Activated T-cell treated with anti-CD3 and anti-CD28 coated beads for 24 hours (primary cell): Measurements from ENCODE around the gene NME8.

ENCODE experiments used
- DNase-seq: peaks from one replicate; pipeline ENCODE4 v3.0.0-alpha.2; 2020; ENCODE audit warnings: low read depth

NME8 gene

DNA sequence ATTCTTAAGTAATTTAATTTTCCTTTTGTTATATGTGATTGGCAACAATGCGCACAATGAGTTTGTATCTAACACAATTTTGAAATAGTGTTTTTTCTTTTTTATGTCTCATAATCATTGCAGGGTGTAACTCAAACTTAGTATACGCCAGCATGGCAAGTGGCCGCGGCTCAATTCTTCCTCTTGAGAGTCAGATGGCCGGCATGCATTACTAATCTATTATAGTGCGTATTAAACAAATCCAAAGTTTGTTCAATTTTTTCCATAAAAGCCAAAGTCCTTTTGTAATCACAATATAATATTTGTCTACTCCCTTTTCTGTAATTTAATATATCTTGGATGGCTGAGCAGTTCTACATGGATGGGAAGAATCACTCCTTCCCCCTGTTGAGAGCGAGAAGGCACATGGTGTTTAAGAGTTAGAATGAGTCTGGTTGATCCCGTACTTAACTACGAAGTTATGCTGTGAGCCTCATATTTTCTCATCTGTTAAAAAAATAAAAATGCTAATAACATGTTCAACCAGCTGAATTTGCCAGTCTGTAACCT is 84.7 kb downstream of the NME8 start:
- no peak for DNase-seq

DNA sequence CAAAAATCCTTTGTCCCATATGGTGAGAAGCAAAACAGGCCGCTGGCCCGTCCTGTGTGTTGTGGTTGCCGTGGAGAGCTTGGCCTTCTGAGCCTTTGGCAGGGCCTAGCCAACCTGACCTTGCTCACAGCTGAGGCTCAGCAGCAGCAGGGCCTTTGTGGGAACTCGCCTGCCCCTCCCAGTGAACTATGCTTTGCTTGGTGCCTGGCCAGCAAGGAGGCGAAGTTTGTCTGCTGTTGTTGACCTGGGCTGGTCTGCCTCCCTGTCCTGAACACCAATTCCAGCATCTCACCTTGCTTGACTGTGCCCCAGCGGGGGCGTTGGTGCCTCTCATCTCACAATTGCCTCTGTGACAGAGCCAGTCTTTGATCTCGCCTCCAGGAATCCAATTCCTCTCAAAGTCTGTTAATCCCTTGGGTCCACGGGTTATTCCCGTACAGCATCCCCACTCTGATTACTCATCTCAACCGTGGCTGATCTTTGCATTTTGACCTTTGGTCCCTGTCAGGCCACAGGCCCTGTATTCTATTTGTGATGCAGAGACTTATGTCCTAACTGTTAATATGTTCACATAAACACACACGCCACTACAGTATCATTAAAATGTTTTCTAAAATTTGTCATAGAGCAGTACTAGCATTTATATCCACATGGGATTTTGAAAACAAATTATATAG is 94.7 kb downstream of the NME8 start:
- DNase-seq, result no peak

DNA sequence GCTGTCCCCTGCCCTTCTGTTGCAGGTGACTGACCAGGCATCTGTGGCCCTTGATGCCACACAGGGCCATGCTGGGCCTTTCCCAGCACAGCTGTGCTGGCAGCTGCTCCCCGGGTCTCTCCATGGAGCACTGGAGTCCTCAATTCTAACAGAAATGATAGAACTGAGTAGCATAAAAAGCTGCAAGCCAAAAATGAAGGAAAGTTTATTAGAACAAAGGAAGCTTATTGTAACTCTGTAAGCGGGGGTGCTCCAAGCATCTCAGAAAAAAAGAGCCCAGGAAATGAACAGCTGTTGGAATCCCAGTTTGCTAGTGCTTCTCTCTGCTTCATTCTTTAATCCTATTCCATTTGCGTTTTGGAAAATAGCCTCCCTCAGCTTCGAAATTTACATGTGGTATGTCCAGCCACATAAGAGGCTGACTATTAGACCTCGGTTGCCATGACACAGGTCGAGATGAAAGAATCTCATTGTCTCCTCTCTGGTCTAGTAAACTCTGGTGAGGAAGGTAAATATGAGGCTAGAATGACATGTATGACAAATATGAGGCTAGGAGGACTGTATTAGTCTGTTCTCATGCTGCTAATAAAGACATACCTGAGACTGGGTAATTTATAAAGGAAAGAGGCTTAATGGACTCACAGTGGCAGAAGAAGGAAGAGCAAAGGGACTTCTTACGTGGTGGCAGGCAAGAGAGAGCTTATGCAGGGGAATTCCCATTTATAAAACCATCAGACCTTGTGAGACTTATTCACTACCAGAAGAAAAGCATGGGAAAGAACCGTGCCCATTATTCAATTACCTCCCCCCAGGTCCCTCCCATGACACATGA is 95.7 kb downstream of the NME8 start:
- no peak for DNase-seq

DNA sequence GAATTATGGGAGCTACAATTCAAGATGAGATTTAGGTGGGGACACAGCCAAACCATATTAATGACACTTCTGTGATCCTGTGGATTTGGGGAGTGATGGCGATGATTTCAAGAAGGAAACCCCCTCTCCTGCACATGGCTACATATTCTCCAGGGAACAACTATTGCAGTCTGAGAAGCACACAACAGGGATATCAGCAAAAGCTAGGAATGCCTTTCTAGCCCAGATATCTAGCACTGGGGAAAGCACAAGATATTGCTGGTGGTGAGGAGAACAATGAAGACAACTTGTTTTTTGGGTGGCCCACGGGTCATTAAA is 96.3 kb downstream of the NME8 start:
- no peak for DNase-seq

DNA sequence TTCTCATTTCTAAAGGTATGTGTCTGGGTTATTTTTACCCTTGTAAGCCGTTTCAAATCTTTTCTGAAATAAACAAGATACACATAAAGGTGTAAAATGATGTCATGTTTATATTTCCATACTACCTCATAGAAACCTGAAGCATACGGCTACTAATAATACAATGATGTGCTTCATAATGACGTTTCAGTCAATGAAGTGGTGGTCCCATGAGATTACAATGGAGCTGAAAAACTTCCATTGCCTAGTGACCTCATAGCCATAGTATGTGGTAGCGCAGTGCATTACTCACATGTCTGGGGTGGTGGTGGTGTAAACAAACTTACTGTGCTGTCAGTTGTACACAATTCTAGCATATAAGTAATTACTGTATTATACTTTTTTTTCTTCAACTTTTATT is 96.9 kb downstream of the NME8 start:
- no peak for DNase-seq

DNA sequence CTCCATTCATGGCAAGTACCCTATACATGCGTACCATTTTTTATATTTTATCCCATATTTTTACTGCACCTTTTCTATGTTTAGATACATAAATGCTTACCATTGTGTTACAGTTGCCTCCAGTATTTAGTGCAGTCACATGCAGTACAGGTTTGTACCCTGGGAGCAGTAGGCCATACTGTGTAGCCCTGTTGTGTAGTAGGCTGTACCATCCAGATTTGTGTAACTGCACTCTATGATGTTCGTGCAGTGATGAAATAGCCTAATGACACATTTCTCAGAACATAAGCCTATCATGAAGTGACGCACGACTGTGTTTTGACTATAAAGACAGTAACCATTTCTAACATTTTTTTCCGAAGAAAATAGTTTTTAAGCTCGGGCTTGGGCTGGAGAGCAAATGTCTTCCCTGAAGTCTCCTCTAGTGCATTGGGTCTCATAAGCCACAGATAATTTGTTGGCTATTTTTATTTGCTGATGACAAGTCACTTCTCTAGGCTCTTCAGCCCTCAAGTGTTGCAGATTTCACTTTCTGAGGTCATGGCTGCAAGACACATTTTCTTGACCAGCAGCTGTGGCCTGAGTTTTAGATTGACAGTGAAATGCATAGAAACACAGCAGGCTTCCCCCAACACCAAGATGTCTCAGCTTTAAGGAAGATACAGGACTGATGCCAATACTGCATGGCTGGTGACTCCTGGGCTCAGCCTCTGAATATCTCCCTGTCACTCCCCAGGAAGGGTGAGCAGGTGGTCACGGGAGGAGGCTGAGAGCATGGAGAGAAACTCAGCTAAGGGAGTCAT is 98.9 kb downstream of the NME8 start:
- DNase-seq, result no peak

DNA sequence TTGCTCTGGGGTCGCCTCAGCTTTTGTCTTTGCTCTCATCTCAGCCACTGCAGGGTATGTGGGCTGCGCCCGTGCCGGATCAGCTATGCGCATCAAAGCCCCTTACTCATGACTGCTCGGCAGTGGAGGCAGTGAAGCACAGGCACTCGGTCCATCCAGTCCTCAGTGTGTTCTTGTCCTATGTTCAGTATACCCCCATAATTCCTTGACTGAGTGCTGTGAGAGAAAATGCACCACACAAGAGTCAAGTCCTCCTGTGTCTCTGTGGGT is 99.5 kb downstream of the NME8 start:
- DNase-seq, result no peak
